GM18526 (cell line): ENCODE measurements around the gene CCL4L2.

Experiments
- POLR2A ChIP-seq: IDR thresholded peaks from 3 replicates; pipeline ENCODE4 v1.6.1; 2011; ENCODE audit not compliant: insufficient read length; ENCODE audit errors: extremely low read depth

CCL4L2 gene

GRCh38 chr17:36204724-36205500 lies 6.0 kb upstream of the CCL4L2 start:
- TF ChIP-seq POLR2A: no peak

- no peak for TF ChIP-seq POLR2A
Observed at GRCh38 chr17:36205637-36206485, 5.0 kb upstream of the CCL4L2 start.

DNA sequence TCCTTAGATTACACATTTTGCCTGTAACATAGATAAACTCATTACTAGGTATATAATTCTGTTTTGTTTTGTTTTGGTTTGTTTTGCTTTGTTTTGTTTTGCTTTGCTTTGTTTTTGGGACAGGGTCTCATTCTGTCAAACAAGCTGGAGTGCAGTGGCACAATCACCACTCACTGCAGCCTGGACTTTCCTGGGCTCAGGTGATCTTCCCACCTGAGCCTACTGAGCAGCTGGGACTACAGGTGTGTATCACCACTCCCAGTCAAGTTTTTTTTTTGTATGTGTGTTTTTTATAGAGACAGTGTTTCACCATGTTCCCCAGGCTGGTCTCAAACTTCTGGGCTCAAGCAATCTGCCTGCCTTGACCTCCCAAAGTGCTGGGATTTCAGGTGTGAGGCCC lies 1.3 kb upstream of the CCL4L2 start:
- no peak for TF ChIP-seq POLR2A

DNA sequence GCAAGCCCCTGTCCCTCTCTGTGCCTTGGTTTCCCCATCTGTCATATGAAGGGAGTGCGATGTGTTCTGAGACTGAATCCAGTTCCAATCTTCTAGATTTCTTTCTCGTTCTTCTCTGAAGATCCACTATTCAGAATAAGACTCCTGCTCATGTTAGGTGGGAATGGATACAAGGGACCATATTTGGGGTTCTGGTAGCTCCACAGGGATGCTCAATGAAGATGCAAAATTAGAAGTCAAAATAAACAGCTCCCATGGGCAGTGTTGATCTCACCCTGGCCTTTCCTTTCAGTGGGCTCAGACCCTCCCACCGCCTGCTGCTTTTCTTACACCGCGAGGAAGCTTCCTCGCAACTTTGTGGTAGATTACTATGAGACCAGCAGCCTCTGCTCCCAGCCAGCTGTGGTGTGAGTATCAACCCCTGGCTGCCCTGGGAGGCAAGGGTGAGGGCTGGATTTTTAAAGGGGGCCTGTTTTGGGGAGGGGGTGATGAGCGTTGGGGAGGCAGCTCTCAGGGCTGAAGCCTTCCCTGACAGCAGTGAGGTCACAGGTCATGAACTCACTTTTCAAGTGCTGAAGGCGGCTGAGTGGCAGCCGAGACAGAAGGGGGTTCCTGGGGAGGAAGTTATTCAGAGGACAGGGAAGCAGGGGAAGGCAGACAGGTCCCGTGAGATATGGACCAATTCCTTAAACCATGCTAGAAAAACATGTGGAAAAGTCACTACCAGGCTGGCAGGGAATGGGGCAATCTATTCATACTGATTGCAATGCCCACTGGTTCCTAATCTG lies 815 bp downstream of the CCL4L2 start:
- TF ChIP-seq POLR2A: peak; percentile 6

DNA sequence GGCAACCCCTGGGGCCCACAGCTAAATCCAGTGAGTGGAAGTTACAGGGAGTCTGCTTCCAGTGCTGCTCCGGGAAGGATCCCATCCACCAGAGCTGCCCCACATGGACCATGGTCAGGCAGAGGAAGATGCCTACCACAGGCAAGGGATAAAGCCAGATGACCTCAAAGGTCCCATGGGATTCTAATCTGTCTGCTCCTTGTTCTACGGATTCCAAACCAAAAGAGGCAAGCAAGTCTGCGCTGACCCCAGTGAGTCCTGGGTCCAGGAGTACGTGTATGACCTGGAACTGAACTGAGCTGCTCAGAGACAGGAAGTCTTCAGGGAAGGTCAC lies 1.4 kb downstream of the CCL4L2 start:
- peak; percentile 7 for TF ChIP-seq POLR2A

- no peak for TF ChIP-seq POLR2A
Observed at GRCh38 chr17:36212966-36213365, 2.1 kb downstream of the CCL4L2 start.

DNA sequence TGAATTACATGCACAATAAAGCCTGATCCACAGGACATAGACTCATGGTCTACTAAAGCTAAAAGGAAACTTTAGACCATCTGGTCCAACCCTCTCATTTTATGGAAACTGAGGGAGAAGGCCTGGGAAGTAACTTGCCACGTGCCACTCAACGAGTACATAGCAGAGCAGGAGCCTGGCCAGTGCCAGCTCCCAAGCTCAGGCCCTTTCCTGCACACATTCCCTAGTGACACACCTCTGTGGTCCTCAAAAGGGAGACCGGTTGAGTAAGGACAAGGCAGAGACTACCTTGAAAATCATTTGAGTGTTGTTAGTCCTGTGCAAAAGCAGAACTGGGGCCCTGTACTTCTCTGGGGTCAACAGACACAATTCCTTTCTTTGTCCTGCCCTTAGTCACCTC lies 2.8 kb downstream of the CCL4L2 start:
- no peak for TF ChIP-seq POLR2A

DNA sequence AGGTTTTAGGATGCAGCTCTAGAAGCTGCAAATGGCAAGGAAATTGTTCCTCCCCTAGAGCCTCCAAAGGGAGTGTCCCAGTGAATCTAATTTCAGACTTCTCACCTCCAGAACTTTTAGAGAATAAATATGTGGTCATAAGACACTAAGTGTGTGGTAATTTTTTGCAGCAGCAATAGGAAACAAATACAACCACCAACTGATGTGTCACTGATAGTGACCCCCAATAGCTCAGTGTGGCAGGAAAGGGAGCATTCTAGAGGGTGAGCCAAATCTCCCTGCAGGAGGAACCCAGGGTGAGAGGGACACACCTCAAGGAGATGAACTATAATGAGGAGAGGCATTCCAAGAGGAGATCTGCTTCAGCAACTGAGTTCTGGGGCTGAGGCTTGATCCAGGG lies 4.1 kb downstream of the CCL4L2 start:
- TF ChIP-seq POLR2A: no peak
